ENCODE results near the gene SPTLC2.

The SPTLC2 gene

DNA sequence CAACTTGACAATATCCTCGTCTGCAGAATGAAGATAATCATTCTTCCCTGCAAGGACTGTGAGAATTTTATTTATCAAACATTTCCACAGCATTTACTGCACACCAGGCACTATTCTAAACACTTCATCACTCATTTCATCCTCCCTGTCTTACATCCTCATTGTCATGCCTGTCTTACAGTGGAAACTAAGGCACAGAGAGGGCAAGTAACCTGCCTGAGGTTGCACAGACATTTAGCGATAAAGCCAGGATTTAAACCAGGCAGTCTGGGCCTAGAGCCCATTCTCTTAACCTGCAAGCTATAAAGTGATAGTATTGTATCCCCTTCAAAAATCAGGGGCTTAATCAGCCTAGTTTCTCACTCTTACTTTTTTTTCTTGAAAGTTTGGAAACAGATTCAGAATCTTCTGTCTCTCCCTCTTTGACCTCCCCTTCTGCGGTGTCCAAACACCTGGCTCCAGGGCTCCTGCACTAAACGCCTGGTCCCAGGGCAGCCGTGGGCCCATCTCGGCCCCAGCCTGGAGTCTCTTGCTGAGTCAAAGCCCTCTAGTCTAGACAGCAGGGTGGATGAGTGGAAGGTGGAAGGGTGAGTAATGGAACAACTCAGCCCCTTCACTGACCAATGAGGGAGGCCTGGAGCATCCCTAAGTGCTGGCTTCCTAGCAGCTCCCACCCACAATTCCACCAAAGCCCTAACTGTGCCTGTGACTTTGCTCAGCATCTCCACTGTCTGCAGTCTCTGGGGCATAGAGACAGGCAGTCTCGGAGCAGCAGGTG lies 130.3 kb downstream of the SPTLC2 start:
- Histone ChIP-seq H3K27ac (ENCODE audit: insufficient read depth in 1 of 2, low read depth in 1 of 2, low read length in 2 of 2, poor library complexity in 1 of 2, severe bottlenecking in 2 of 2) (no peak overlapping the region), H3K9me3 (ENCODE audit: control extremely low read depth in 1 of 5, control insufficient read depth in 4 of 5, insufficient read depth in 2 of 5, low read depth in 1 of 5, low read length in 4 of 5) (no peaks in the 10 kb centered on the region), H3K4me3 (ENCODE audit: control insufficient read depth in 1 of 7, extremely low read depth in 1 of 7, insufficient read depth in 4 of 7, low read depth in 2 of 7, low read length in 6 of 7) (no peak overlapping the region), H3K27me3 (replicated peaks in 2 of 5; ENCODE audit: control insufficient read depth in 4 of 5, insufficient read depth in 5 of 5, low read length in 4 of 5) (no peaks in the 10 kb centered on the region), H3K4me1 (ENCODE audit: control extremely low read depth in 1 of 4, control insufficient read depth in 4 of 4, insufficient read depth in 4 of 4, low read length in 3 of 4) (no peaks in the 10 kb centered on the region), H3K36me3 (ENCODE audit: control insufficient read depth in 4 of 4, insufficient read depth in 4 of 4, low read length in 3 of 4) (no peaks in the 10 kb centered on the region)
- CTCF ChIA-PET = no interaction called here
- POLR2A ChIA-PET = no interaction called here
- no peak for DNase-seq
- WGBS (ENCODE audit: insufficient coverage) = 100% methylated on average over 6 of the region's 7 CpGs

DNA sequence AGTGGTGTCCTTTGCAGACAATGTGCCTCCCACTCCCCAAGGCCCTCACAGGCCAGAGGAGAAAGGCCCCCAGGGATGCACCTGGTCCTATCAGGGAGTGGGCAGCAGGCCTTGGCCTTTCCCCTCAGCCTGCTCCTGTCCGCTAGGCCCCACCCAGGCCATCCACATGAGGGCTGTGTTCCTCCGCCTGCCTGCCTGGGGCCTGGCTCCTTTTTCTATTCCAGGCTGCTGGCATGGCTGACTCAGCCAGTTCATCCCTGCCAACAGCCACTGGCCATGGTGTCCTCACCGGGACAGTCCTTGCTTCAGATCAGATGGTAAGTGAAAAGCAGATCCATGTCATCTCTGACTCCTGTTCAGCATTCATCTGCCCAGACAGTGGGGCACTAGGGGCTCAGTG lies 131.2 kb downstream of the SPTLC2 start:
- POLR2A ChIA-PET = no interaction called here
- no peaks in the 10 kb centered on the region for H3K9me3 ChIP-seq (ENCODE audit: control extremely low read depth in 1 of 5, control insufficient read depth in 4 of 5, insufficient read depth in 2 of 5, low read depth in 1 of 5, low read length in 4 of 5)
- H3K27ac ChIP-seq (ENCODE audit: insufficient read depth in 1 of 2, low read depth in 1 of 2, low read length in 2 of 2, poor library complexity in 1 of 2, severe bottlenecking in 2 of 2) = no peak overlapping the region
- H3K4me1 ChIP-seq (ENCODE audit: control extremely low read depth in 1 of 4, control insufficient read depth in 4 of 4, insufficient read depth in 4 of 4, low read length in 3 of 4) = no peaks in the 10 kb centered on the region
- no peaks in the 10 kb centered on the region for H3K36me3 ChIP-seq (ENCODE audit: control insufficient read depth in 4 of 4, insufficient read depth in 4 of 4, low read length in 3 of 4)
- no peak overlapping the region for H3K4me3 ChIP-seq (ENCODE audit: control insufficient read depth in 1 of 7, extremely low read depth in 1 of 7, insufficient read depth in 4 of 7, low read depth in 2 of 7, low read length in 6 of 7)
- WGBS (ENCODE audit: insufficient coverage) = 95% methylated on average over 3 of the region's 3 CpGs
- CTCF ChIA-PET = no interaction called here
- H3K27me3 ChIP-seq (replicated peaks in 2 of 5; ENCODE audit: control insufficient read depth in 4 of 5, insufficient read depth in 5 of 5, low read length in 4 of 5) = no peaks in the 10 kb centered on the region
- no peak for DNase-seq

DNA sequence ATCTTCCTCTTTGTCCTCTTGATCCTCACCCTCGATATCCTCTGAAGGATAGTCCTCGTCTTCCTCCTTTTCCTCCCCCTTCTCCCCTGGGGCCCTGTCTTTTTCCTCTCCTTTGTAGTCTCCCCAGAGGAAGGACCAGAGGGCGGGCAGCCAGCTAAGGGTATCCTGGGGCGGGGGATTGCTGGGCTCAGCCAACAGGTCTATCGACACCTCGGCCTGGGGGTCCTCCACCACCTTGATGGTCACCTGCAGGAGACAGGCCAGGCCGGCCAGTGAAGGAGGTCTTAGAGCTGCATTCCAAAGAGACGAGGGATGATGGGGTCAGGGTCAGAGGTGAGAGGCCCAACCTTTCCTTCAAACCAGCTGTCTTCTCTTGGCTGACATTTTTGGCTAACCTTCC lies 134.0 kb downstream of the SPTLC2 start:
- 89% methylated on average over 6 of the region's 8 CpGs for WGBS (ENCODE audit: insufficient coverage)
- Histone ChIP-seq H3K36me3 (ENCODE audit: control insufficient read depth in 4 of 4, insufficient read depth in 4 of 4, low read length in 3 of 4) (no peaks in the 10 kb centered on the region), H3K4me1 (ENCODE audit: control extremely low read depth in 1 of 4, control insufficient read depth in 4 of 4, insufficient read depth in 4 of 4, low read length in 3 of 4) (no peaks in the 10 kb centered on the region), H3K27me3 (replicated peaks in 2 of 5; ENCODE audit: control insufficient read depth in 4 of 5, insufficient read depth in 5 of 5, low read length in 4 of 5) (no peaks in the 10 kb centered on the region), H3K9me3 (ENCODE audit: control extremely low read depth in 1 of 5, control insufficient read depth in 4 of 5, insufficient read depth in 2 of 5, low read depth in 1 of 5, low read length in 4 of 5) (no peaks in the 10 kb centered on the region), H3K4me3 (ENCODE audit: control insufficient read depth in 1 of 7, extremely low read depth in 1 of 7, insufficient read depth in 4 of 7, low read depth in 2 of 7, low read length in 6 of 7) (no peak overlapping the region), H3K27ac (ENCODE audit: insufficient read depth in 1 of 2, low read depth in 1 of 2, low read length in 2 of 2, poor library complexity in 1 of 2, severe bottlenecking in 2 of 2) (no peak overlapping the region)
- DNase-seq = no peak
- ChIA-PET POLR2A (interaction anchor here (0.7 kb wide), 1 partner anchor 22 kb away, joined by 3 read pairs; no protein-coding TSS in a partner anchor), CTCF (interaction anchor here (0.8 kb wide), 1 partner anchor 9 kb away, joined by 3 read pairs; no protein-coding TSS in a partner anchor)

DNA sequence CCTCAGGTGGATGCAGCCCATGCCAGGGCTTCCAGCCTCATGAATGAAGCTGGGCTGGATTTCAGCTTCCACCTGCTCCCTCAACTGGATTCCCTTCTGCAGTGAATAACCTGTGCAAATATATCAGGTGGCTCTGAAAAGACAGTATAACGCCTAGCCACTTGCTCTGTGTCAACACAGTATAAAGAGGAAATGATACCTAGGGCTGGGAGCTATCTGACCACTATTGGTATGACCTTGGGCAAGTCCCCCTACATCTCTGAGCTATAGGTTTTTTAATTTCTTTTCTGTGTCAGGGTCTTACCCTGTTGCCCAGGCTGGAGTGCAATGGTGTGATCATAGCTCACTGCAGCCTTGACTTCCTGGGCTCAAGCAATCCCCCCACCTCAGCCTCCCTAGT lies 137.6 kb downstream of the SPTLC2 start:
- no peaks in the 10 kb centered on the region for H3K36me3 ChIP-seq (ENCODE audit: control insufficient read depth in 4 of 4, insufficient read depth in 4 of 4, low read length in 3 of 4)
- H3K27ac ChIP-seq (ENCODE audit: insufficient read depth in 1 of 2, low read depth in 1 of 2, low read length in 2 of 2, poor library complexity in 1 of 2, severe bottlenecking in 2 of 2) = no peak overlapping the region
- ChIA-PET POLR2A (no interaction called here), CTCF (interaction anchor here (0.8 to 1.1 kb wide), 3 partner anchors 9 to 16 kb away, joined by 3 read pairs; no protein-coding TSS in a partner anchor)
- H3K4me3 ChIP-seq (ENCODE audit: control insufficient read depth in 1 of 7, extremely low read depth in 1 of 7, insufficient read depth in 4 of 7, low read depth in 2 of 7, low read length in 6 of 7) = no peak overlapping the region
- no peaks in the 10 kb centered on the region for H3K9me3 ChIP-seq (ENCODE audit: control extremely low read depth in 1 of 5, control insufficient read depth in 4 of 5, insufficient read depth in 2 of 5, low read depth in 1 of 5, low read length in 4 of 5)
- DNase-seq = no peak
- H3K4me1 ChIP-seq (ENCODE audit: control extremely low read depth in 1 of 4, control insufficient read depth in 4 of 4, insufficient read depth in 4 of 4, low read length in 3 of 4) = no peaks in the 10 kb centered on the region
- H3K27me3 ChIP-seq (replicated peaks in 2 of 5; ENCODE audit: control insufficient read depth in 4 of 5, insufficient read depth in 5 of 5, low read length in 4 of 5) = no peaks in the 10 kb centered on the region
- WGBS (ENCODE audit: insufficient coverage) = no CpG with 5 or more reads among the region's 1 CpG

DNA sequence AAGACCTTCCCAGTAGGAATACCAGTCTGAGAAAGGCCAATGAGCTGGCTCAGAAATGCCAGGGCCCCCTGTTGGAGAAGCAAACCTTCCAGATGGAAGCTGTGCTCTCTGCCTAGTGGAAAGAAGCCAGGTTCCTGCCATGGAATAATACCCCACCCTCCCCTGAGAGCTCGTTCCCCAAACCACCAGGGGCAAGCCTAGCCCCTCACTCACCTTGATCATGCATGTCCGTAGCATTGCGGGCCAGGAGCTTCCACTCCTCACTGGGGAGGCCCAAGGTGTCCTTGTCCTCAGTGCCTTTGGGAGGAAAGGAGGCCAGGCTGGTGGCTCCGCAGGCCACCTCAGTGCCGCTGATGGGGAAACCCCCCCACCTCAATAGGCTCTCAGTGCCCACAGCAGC lies 138.4 kb downstream of the SPTLC2 start:
- no peak for DNase-seq
- CTCF ChIA-PET = interaction anchor here (1.0 kb wide), 1 partner anchor 8 kb away, joined by 3 read pairs; no protein-coding TSS in a partner anchor
- POLR2A ChIA-PET = no interaction called here

DNA sequence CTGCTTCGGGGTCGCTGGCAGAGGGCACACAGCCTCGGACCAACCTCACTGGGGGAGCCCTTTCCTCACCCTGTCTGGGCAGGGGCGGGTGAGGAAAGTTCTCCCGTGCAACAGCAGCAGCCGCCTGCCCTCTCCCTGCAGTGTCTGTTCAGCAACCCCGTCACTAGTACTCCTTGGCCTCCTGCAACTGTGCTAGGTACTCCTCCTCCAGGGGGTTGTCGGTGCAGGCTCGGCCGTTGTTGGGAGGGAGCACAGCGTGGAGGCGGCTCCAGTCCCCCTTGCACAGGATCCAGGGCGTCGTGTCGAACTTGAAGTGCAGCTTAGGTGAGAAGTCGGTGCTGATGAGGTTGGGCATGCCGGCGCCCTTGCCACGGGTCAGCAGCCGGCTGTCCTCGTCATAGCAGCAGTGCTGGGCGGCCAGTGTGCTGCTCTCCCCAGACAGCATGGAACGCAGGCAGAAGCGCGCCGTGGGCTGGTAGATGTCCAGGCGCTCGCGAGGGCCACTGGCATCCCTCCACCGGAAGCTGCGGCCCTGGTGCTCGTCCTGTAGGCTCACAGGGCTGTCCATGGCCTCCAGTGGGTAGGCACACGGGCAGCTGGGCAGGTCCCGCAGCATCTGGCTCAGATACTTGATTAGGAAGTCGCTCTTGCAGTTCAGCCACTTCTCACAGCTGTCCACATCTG lies 140.9 kb downstream of the SPTLC2 start:
- Histone ChIP-seq H3K27me3 (replicated peaks in 2 of 5; ENCODE audit: control insufficient read depth in 4 of 5, insufficient read depth in 5 of 5, low read length in 4 of 5) (no peaks in the 10 kb centered on the region), H3K9me3 (ENCODE audit: control extremely low read depth in 1 of 5, control insufficient read depth in 4 of 5, insufficient read depth in 2 of 5, low read depth in 1 of 5, low read length in 4 of 5) (no peaks in the 10 kb centered on the region), H3K27ac (ENCODE audit: insufficient read depth in 1 of 2, low read depth in 1 of 2, low read length in 2 of 2, poor library complexity in 1 of 2, severe bottlenecking in 2 of 2) (no peak overlapping the region), H3K36me3 (ENCODE audit: control insufficient read depth in 4 of 4, insufficient read depth in 4 of 4, low read length in 3 of 4) (no peaks in the 10 kb centered on the region), H3K4me3 (ENCODE audit: control insufficient read depth in 1 of 7, extremely low read depth in 1 of 7, insufficient read depth in 4 of 7, low read depth in 2 of 7, low read length in 6 of 7) (no peak overlapping the region), H3K4me1 (ENCODE audit: control extremely low read depth in 1 of 4, control insufficient read depth in 4 of 4, insufficient read depth in 4 of 4, low read length in 3 of 4) (no peaks in the 10 kb centered on the region)
- POLR2A ChIA-PET = no interaction called here
- CTCF ChIA-PET = interaction anchor here (0.8 kb wide), 1 partner anchor 16 kb away, joined by 3 read pairs; no protein-coding TSS in a partner anchor
- DNase-seq = no peak
- 94% methylated on average over 32 of the region's 35 CpGs for WGBS (ENCODE audit: insufficient coverage)

More for the DNA sequence above, 138.4 kb downstream of the SPTLC2 start:
- no peaks in the 10 kb centered on the region for H3K4me1 ChIP-seq (ENCODE audit: control extremely low read depth in 1 of 4, control insufficient read depth in 4 of 4, insufficient read depth in 4 of 4, low read length in 3 of 4)
- H3K9me3 ChIP-seq (ENCODE audit: control extremely low read depth in 1 of 5, control insufficient read depth in 4 of 5, insufficient read depth in 2 of 5, low read depth in 1 of 5, low read length in 4 of 5) = no peaks in the 10 kb centered on the region
- H3K36me3 ChIP-seq (ENCODE audit: control insufficient read depth in 4 of 4, insufficient read depth in 4 of 4, low read length in 3 of 4) = no peaks in the 10 kb centered on the region
- H3K27me3 ChIP-seq (replicated peaks in 2 of 5; ENCODE audit: control insufficient read depth in 4 of 5, insufficient read depth in 5 of 5, low read length in 4 of 5) = no peaks in the 10 kb centered on the region
- H3K27ac ChIP-seq (ENCODE audit: insufficient read depth in 1 of 2, low read depth in 1 of 2, low read length in 2 of 2, poor library complexity in 1 of 2, severe bottlenecking in 2 of 2) = no peak overlapping the region
- 92% methylated on average over 2 of the region's 5 CpGs for WGBS (ENCODE audit: insufficient coverage)
- H3K4me3 ChIP-seq (ENCODE audit: control insufficient read depth in 1 of 7, extremely low read depth in 1 of 7, insufficient read depth in 4 of 7, low read depth in 2 of 7, low read length in 6 of 7) = no peak overlapping the region

All from common myeloid progenitor, CD34-positive (primary cell).